ENCODE measurements around the gene SHOX.

GRCh38 chrX:662126-662525 lies 31.5 kb downstream of the SHOX start:
- TF ChIP-seq CTCF (IDR thresholded peaks at IDR 0.05) (no peak), EP300 (IDR thresholded peaks at IDR 0.05) (no peak), POLR2AphosphoS5 (IDR thresholded peaks at IDR 0.05) (no peak)

All from sigmoid colon (tissue), 4 donors.